Mesendoderm (in vitro differentiated cells): ENCODE data around the gene SMIM1.

ENCODE experiments used
- DNase-seq: peaks from one replicate; pipeline ENCODE4 v3.0.0; 2013
- H2AK5ac ChIP-seq: 2 replicates; pipeline ENCODE4 v1.6.1; 2013; ENCODE audit warnings: low read length, inconsistent platforms
- H2BK120ac ChIP-seq: 2 replicates; pipeline ENCODE4 v1.6.1; 2013; ENCODE audit warnings: low read depth, mild to moderate bottlenecking, low read length, moderate library complexity, mixed read lengths
- H2BK15ac ChIP-seq: replicated peaks from 2 replicates; pipeline ENCODE4 v1.6.1; 2013; ENCODE audit warnings: low read depth, mild to moderate bottlenecking, moderate library complexity
- H2BK5ac ChIP-seq: 2 replicates; pipeline ENCODE4 v1.6.1; 2013; ENCODE audit warnings: low read length, inconsistent platforms
- H3K18ac ChIP-seq: 2 replicates; pipeline ENCODE4 v1.6.1; 2013; ENCODE audit warnings: mild to moderate bottlenecking, low read length, mixed read lengths
- H3K23ac ChIP-seq: one replicate; pipeline ENCODE4 v1.6.1; 2013; ENCODE audit warnings: low read length
- H3K27ac ChIP-seq: 2 replicates; pipeline ENCODE4 v1.5.1; 2013; ENCODE audit warnings: low read depth, mild to moderate bottlenecking, inconsistent platforms, low read length, moderate library complexity
- H3K27me3 ChIP-seq: 2 replicates; pipeline ENCODE4 v1.6.1; 2013; ENCODE audit warnings: low read length, control low read depth, mild to moderate bottlenecking, inconsistent platforms; ENCODE audit not compliant: insufficient read depth, poor library complexity
- H3K36me3 ChIP-seq: 2 replicates; pipeline ENCODE4 v1.6.1; 2013; ENCODE audit warnings: low read length, inconsistent platforms; ENCODE audit not compliant: control insufficient read depth, insufficient read depth
- H3K4ac ChIP-seq: one replicate; pipeline ENCODE4 v1.6.1; 2013; ENCODE audit warnings: low read depth, mild to moderate bottlenecking, low read length, moderate library complexity
- H3K4me1 ChIP-seq: 2 replicates; pipeline ENCODE4 v1.6.1; 2013; ENCODE audit warnings: low read depth, low read length, inconsistent platforms; ENCODE audit not compliant: control insufficient read depth
- H3K4me2 ChIP-seq: 2 replicates; pipeline ENCODE4 v1.6.1; 2013; ENCODE audit warnings: low read length
- H3K4me3 ChIP-seq: 2 replicates; pipeline ENCODE4 v1.5.1; 2013; ENCODE audit warnings: mild to moderate bottlenecking, low read length
- H3K56ac ChIP-seq: one replicate; pipeline ENCODE4 v1.6.1; 2013; ENCODE audit warnings: low read length
- H3K79me1 ChIP-seq: 2 replicates; pipeline ENCODE4 v1.6.1; 2013; ENCODE audit warnings: low read length, inconsistent platforms
- H3K79me2 ChIP-seq: 2 replicates; pipeline ENCODE4 v1.6.1; 2013; ENCODE audit warnings: mild to moderate bottlenecking, low read length; ENCODE audit not compliant: control insufficient read depth, insufficient read depth
- H3K9ac ChIP-seq: 2 replicates; pipeline ENCODE4 v1.6.1; 2013; ENCODE audit warnings: low read length, inconsistent platforms
- H4K5ac ChIP-seq: one replicate; pipeline ENCODE4 v1.6.1; 2013; ENCODE audit warnings: low read length
- H4K8ac ChIP-seq: one replicate; pipeline ENCODE4 v1.6.1; 2013; ENCODE audit warnings: low read depth, mild to moderate bottlenecking, control low read depth, low read length, moderate library complexity
- WGBS: extraction: QIAGEN DNeasy Blood & Tissue Kit; methylation state at CpG from one replicate; pipeline ENCODE4 v1.1.7; 2013; ENCODE audit warnings: low lambda C conversion rate, missing lambda C conversion rate; ENCODE audit not compliant: insufficient coverage; ENCODE audit errors: extremely low coverage; 5-methylcytosine and 5-hydroxymethylcytosine counted together

The SMIM1 gene

DNA sequence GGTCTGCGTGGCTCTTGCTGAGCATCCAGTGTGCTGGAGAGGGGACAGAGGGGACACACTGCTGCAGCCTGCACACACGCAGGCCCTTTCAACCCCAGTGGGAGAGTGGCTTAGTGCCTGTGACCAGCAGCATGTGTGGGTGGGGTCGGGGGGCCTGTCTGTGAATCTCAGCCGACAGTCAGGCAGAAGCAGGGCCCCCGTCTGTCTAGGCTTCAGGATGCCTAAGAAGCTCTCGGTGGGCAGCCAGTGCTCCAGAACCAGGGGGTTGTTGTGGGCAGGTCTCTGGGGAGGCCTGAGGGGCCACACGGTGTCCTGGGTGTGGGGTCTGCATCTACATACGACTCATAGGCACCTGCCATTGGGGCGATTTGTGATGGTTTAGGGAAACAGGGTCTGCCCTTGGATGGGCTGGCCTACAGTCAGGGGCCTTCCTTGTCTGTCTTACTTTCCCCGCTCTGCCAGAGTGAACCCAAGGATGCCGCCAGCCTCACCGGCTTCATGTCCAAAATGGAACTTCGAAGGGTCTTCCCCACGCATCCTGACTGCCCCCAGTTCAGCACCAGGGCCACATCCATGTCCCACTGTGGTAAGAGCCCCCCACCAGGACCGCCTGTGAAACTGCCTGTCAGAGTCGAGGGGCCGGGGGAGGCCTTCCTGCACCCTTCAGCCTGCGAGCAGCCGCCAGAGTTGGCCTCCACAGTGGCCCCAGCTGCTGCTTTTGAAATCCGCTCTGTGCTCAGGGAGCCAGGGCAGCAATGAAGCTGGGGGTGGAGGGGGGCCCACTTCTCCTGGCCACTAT, 18.7 kb upstream of the SMIM1 start:
- Histone ChIP-seq H3K4me1 (no peaks in the 10 kb centered on the region), H4K5ac (no peak overlapping the region), H3K79me1 (no peaks in the 10 kb centered on the region), H3K27ac (no peak overlapping the region), H3K79me2 (no peaks in the 10 kb centered on the region), H2AK5ac (no peak overlapping the region), H3K4me2 (no peak overlapping the region), H3K27me3 (no peaks in the 10 kb centered on the region), H2BK15ac (no peak overlapping the region), H3K36me3 (no peaks in the 10 kb centered on the region), H3K4ac (no peak overlapping the region), H3K18ac (no peak overlapping the region), H4K8ac (no peak overlapping the region), H2BK120ac (no peak overlapping the region), H3K23ac (no peak overlapping the region), H3K9ac (no peak overlapping the region), H3K56ac (no peak overlapping the region), H3K4me3 (no peak overlapping the region), H2BK5ac (no peak overlapping the region)
- WGBS, result no CpG with 5 or more reads among the region's 20 CpGs
- no peak for DNase-seq

DNA sequence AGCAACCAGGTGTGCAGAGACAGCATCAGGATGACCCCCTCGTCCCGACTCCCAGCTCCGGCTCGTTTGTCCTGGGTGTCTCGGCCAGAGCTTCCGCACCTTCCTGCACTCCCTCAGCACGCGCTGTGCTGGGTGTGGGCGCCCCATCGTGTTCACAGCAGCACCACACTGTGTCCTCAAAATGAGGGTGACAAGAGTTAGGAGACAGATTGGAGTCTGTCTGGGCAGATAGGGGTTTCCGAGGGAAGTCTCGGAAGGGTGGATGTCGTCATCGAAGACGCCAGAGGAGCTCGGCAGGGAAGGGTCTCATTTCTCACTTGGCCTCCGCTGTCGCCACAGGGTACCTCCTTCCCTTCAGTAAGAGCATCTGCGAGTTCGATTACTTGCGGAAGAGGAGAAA, 16.2 kb upstream of the SMIM1 start:
- Histone ChIP-seq H3K4me1 (no peaks in the 10 kb centered on the region), H3K27me3 (no peaks in the 10 kb centered on the region), H3K9ac (no peak overlapping the region), H2BK5ac (no peak overlapping the region), H3K36me3 (no peaks in the 10 kb centered on the region), H3K79me1 (no peaks in the 10 kb centered on the region), H4K5ac (no peak overlapping the region), H3K79me2 (no peaks in the 10 kb centered on the region), H4K8ac (no peak overlapping the region), H3K23ac (no peak overlapping the region), H3K56ac (no peak overlapping the region), H2BK120ac (no peak overlapping the region), H2BK15ac (no peak overlapping the region), H3K4me3 (no peak overlapping the region), H3K27ac (no peak overlapping the region), H3K18ac (no peak overlapping the region), H2AK5ac (no peak overlapping the region), H3K4ac (no peak overlapping the region), H3K4me2 (no peak overlapping the region)
- no CpG with 5 or more reads among the region's 21 CpGs for WGBS
- no peak for DNase-seq

- Histone ChIP-seq H3K27ac (no peak overlapping the region), H3K4me1 (no peaks in the 10 kb centered on the region), H2BK15ac (no peak overlapping the region), H3K23ac (no peak overlapping the region), H3K56ac (no peak overlapping the region), H2BK120ac (no peak overlapping the region), H3K4ac (no peak overlapping the region), H3K18ac (no peak overlapping the region), H2BK5ac (no peak overlapping the region), H4K5ac (no peak overlapping the region), H3K36me3 (no peaks in the 10 kb centered on the region), H2AK5ac (no peak overlapping the region), H3K79me1 (no peaks in the 10 kb centered on the region), H3K4me3 (no peak overlapping the region), H3K9ac (no peak overlapping the region), H4K8ac (no peak overlapping the region), H3K79me2 (no peaks in the 10 kb centered on the region), H3K27me3 (no peaks in the 10 kb centered on the region), H3K4me2 (no peak overlapping the region)
- no CpG with 5 or more reads among the region's 6 CpGs for WGBS
- no peak for DNase-seq
These were observed 13.4 kb upstream of the SMIM1 start for GRCh38 chr1:3759164-3759563.

- Histone ChIP-seq H2BK15ac (no peak overlapping the region), H3K4me1 (no peaks in the 10 kb centered on the region), H3K18ac (no peak overlapping the region), H3K4me3 (no peak overlapping the region), H2BK5ac (no peak overlapping the region), H2BK120ac (no peak overlapping the region), H3K23ac (no peak overlapping the region), H3K36me3 (no peaks in the 10 kb centered on the region), H3K9ac (no peak overlapping the region), H3K79me1 (no peaks in the 10 kb centered on the region), H3K27ac (no peak overlapping the region), H3K79me2 (no peaks in the 10 kb centered on the region), H3K27me3 (no peaks in the 10 kb centered on the region), H3K4me2 (no peak overlapping the region), H4K8ac (no peak overlapping the region), H3K4ac (no peak overlapping the region), H2AK5ac (no peak overlapping the region), H3K56ac (no peak overlapping the region), H4K5ac (no peak overlapping the region)
- DNase-seq, result no peak
- no CpG with 5 or more reads among the region's 6 CpGs for WGBS
These were observed 12.8 kb upstream of the SMIM1 start for GRCh38 chr1:3759796-3760195.

DNA sequence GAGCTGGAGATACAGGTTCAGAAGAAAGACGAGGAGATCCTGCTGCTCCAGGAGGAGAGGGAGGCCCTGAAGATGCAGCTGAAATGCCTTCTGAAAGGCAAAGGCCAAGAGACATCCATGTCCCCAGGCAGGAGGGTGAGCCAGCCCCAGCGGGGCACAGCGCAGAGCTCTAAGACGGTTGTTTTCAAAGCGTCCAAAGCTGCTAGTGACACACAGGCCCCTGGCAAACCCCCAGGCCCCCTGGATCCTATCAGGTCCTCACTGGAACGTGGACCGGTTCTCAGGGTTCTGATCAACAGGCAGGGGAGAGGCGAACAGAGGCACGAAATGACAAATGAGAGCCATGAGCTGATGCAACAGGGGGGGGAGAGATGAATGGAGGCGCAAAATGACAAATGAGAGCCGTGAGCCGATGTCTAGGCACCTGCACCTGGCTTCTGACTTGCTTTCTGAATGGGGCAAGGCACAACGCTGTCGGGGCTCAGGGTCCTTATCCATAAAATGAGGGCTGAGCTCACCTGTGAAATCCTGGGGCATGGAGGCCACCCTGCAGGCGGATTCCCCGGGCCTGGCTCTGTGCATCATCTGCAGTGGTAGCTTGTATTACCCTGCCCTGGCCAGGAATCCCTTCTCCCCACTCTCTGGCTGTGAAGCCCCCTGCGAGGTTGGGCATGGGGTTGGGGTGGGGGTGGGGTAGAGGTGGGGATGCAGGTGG, 11.1 kb upstream of the SMIM1 start:
- no peak for DNase-seq
- no peaks in the 10 kb centered on the region for H3K79me1 ChIP-seq
- no CpG with 5 or more reads among the region's 17 CpGs for WGBS
- no peaks in the 10 kb centered on the region for H3K36me3 ChIP-seq
- no peak overlapping the region for H3K23ac ChIP-seq
- no peak overlapping the region for H2BK5ac ChIP-seq
- no peak overlapping the region for H3K27ac ChIP-seq
- H4K8ac ChIP-seq, result no peak overlapping the region
- H2AK5ac ChIP-seq, result no peak overlapping the region
- no peaks in the 10 kb centered on the region for H3K27me3 ChIP-seq
- H3K4ac ChIP-seq, result no peak overlapping the region
- H3K4me1 ChIP-seq, result no peaks in the 10 kb centered on the region
- H3K79me2 ChIP-seq, result no peaks in the 10 kb centered on the region
- H3K4me3 ChIP-seq, result no peak overlapping the region
- H4K5ac ChIP-seq, result no peak overlapping the region
- no peak overlapping the region for H2BK120ac ChIP-seq
- no peak overlapping the region for H3K4me2 ChIP-seq
- H2BK15ac ChIP-seq, result no peak overlapping the region
- H3K18ac ChIP-seq, result no peak overlapping the region
- no peak overlapping the region for H3K56ac ChIP-seq
- H3K9ac ChIP-seq, result no peak overlapping the region
